IMR-90 (cell line): ENCODE results near the gene HLX. TPM values are rescaled to one million over a fixed set of nuclear protein-coding genes. Genes with fewer than 3 reads are reported as not detected.

ENCODE experiments used
- ATAC-seq: fragments of 200-7000 bp; cut with Tn5 transposase; 2 replicates; pipeline ENCODE4 v1.9.1; 2020; ENCODE audit warnings: low read depth, mild to moderate bottlenecking, moderate library complexity
- BruUV-seq: library from RNA; stranded (reverse); fragments of 400-500 nt; replicated peaks from 2 replicates; lab custom pipeline; 2021; lab: Mats Ljungman, UMichigan
- CTCF ChIA-PET: fragments of 300-600 bp; formaldehyde crosslinking; extraction: SDS; loops from one replicate; lab custom pipeline; 2021; ENCODE audit warnings: antibody characterized with exemption; lab: Yijun Ruan, JAX
- POLR2A ChIA-PET: fragments of 300-600 bp; sonication (Branson Sonifier 250); formaldehyde crosslinking; loops from one replicate; lab custom pipeline; 2022; ENCODE audit warnings: antibody characterized with exemption; ENCODE audit not compliant: unreplicated experiment; lab: Charles Lee
- DNase-seq: peaks from one replicate; pipeline ENCODE4 v3.0.0; 2013
- H2AFZ ChIP-seq: replicated peaks from 2 replicates; pipeline ENCODE3; 2013; ENCODE audit warnings: low read length, mild to moderate bottlenecking; ENCODE audit not compliant: poor library complexity
- H2AK5ac ChIP-seq: 2 replicates; pipeline ENCODE4 v1.6.1; 2013; ENCODE audit warnings: low read depth, low read length, inconsistent platforms
- H2AK9ac ChIP-seq: replicated peaks from 2 replicates; pipeline ENCODE3; 2013; ENCODE audit warnings: mild to moderate bottlenecking, low read depth, low read length, moderate library complexity; ENCODE audit not compliant: poor library complexity
- H2BK120ac ChIP-seq: 2 replicates; pipeline ENCODE4 v1.6.1; 2013; ENCODE audit warnings: low read depth, low read length, inconsistent platforms
- H2BK15ac ChIP-seq: 3 replicates; pipeline ENCODE4 v1.6.1; 2013; ENCODE audit warnings: low read depth, low read length, inconsistent platforms
- H2BK20ac ChIP-seq: 2 replicates; pipeline ENCODE4 v1.6.1; 2013; ENCODE audit warnings: low read depth, mild to moderate bottlenecking, inconsistent platforms, low read length, moderate library complexity
- H2BK5ac ChIP-seq: 2 replicates; pipeline ENCODE4 v1.6.1; 2013; ENCODE audit warnings: mild to moderate bottlenecking, low read depth, low read length, inconsistent platforms; ENCODE audit not compliant: poor library complexity, severe bottlenecking
- H3K14ac ChIP-seq: replicated peaks from 2 replicates; pipeline ENCODE4 v1.6.1; 2013; ENCODE audit warnings: low read depth, low read length, inconsistent platforms
- H3K18ac ChIP-seq: 2 replicates; pipeline ENCODE4 v1.6.1; 2013; ENCODE audit warnings: low read depth, low read length, control low read depth
- H3K23ac ChIP-seq: 2 replicates; pipeline ENCODE4 v1.6.1; 2013; ENCODE audit warnings: low read depth, low read length, inconsistent platforms
- H3K27ac ChIP-seq: 2 replicates; pipeline ENCODE4 v1.5.1; 2013; ENCODE audit warnings: mild to moderate bottlenecking, control low read depth, low read length; ENCODE audit not compliant: insufficient read depth
- H3K27me3 ChIP-seq: 2 replicates; pipeline ENCODE4 v1.6.1; 2013; ENCODE audit warnings: low read length; ENCODE audit not compliant: control insufficient read depth, insufficient read depth
- H3K36me3 ChIP-seq: 2 replicates; pipeline ENCODE4 v1.6.1; 2013; ENCODE audit warnings: low read length, mixed read lengths; ENCODE audit not compliant: control insufficient read depth, insufficient read depth
- H3K4ac ChIP-seq: 2 replicates; pipeline ENCODE4 v1.6.1; 2013; ENCODE audit warnings: low read depth, low read length, inconsistent platforms
- H3K4me1 ChIP-seq: 2 replicates; pipeline ENCODE4 v1.6.1; 2013; ENCODE audit warnings: low read length, mixed read lengths; ENCODE audit not compliant: control insufficient read depth, insufficient read depth
- H3K4me2 ChIP-seq: 2 replicates; pipeline ENCODE4 v1.6.1; 2013; ENCODE audit warnings: low read depth, mild to moderate bottlenecking, control low read depth, low read length, moderate library complexity
- H3K4me3 ChIP-seq: 2 replicates; pipeline ENCODE4 v1.5.1; 2013; ENCODE audit warnings: low read depth, mild to moderate bottlenecking, control low read depth, low read length, moderate library complexity; ENCODE audit not compliant: insufficient read depth
- H3K56ac ChIP-seq: 2 replicates; pipeline ENCODE4 v1.6.1; 2013; ENCODE audit warnings: low read length, inconsistent platforms; ENCODE audit not compliant: insufficient read depth; ENCODE audit errors: extremely low read depth
- H3K79me1 ChIP-seq, 2 experiments: 2 replicates each; pipeline ENCODE4 v1.6.1; 2013; ENCODE audit warnings: low read length in 2 of 2, inconsistent platforms in 1 of 2, low read depth in 1 of 2
- H3K9ac ChIP-seq: 2 replicates; pipeline ENCODE4 v1.6.1; 2013; ENCODE audit warnings: low read depth, low read length, control low read depth
- H3K9me1 ChIP-seq: 2 replicates; pipeline ENCODE4 v1.6.1; 2013; ENCODE audit warnings: low read length, inconsistent platforms; ENCODE audit not compliant: insufficient read depth
- H3K9me3 ChIP-seq: 2 replicates; pipeline ENCODE4 v1.6.1; 2013; ENCODE audit warnings: low read length; ENCODE audit not compliant: control insufficient read depth, insufficient read depth
- H4K20me1 ChIP-seq: 2 replicates; pipeline ENCODE4 v1.6.1; 2013; ENCODE audit warnings: low read length, inconsistent platforms; ENCODE audit not compliant: insufficient read depth
- H4K5ac ChIP-seq: 2 replicates; pipeline ENCODE4 v1.6.1; 2013; ENCODE audit warnings: mild to moderate bottlenecking, low read depth, low read length, control low read depth
- H4K8ac ChIP-seq, 2 experiments: 2 replicates each; pipeline ENCODE4 v1.6.1; 2013; ENCODE audit warnings: low read depth in 2 of 2, low read length in 2 of 2, control low read depth in 1 of 2, inconsistent platforms in 1 of 2
- H4K91ac ChIP-seq: 2 replicates; pipeline ENCODE4 v1.6.1; 2013; ENCODE audit warnings: low read depth, low read length, inconsistent platforms; ENCODE audit not compliant: insufficient read depth
- BHLHE40 ChIP-seq: fragments of 150-350 bp; IDR thresholded peaks from 2 replicates; pipeline ENCODE4 v1.6.1; 2016; ENCODE audit warnings: mild to moderate bottlenecking, low read depth, low read length
- CHD1 ChIP-seq: IDR thresholded peaks from 2 replicates; pipeline ENCODE4 v1.6.1; 2012; ENCODE audit warnings: low read depth, low read length, improper control_type of control experiment
- FOS ChIP-seq: fragments of 150-350 bp; IDR thresholded peaks from 2 replicates; pipeline ENCODE4 v1.6.1; 2016; ENCODE audit warnings: low read depth, low read length
- MXI1 ChIP-seq: IDR thresholded peaks from 2 replicates; pipeline ENCODE4 v1.6.1; 2012; ENCODE audit warnings: low read depth, mild to moderate bottlenecking, low read length, moderate library complexity, borderline replicate concordance
- NFE2L2 ChIP-seq: fragments of 150-350 bp; IDR thresholded peaks from 2 replicates; pipeline ENCODE4 v1.6.1; 2016; ENCODE audit warnings: low read depth, mild to moderate bottlenecking, low read length
- RCOR1 ChIP-seq: IDR thresholded peaks from 2 replicates; pipeline ENCODE4 v1.6.1; 2012; ENCODE audit warnings: mild to moderate bottlenecking, low read length, improper control_type of control experiment; ENCODE audit not compliant: insufficient replicate concordance
- SMC3 ChIP-seq: fragments of 150-350 bp; IDR thresholded peaks from 2 replicates; pipeline ENCODE4 v1.6.1; 2016; ENCODE audit warnings: low read depth, mild to moderate bottlenecking, antibody characterized with exemption, low read length, moderate library complexity
- WGBS, 2 experiments: methylation state at CpG; one replicate each; pipeline versions ENCODE4 v1.1.5 to v1.1.7; 2013; ENCODE audit warnings: missing lambda C conversion rate in 2 of 2; ENCODE audit not compliant: insufficient read length in 1 of 2; ENCODE audit errors: extremely low coverage in 2 of 2; 5-methylcytosine and 5-hydroxymethylcytosine counted together
- dilution Hi-C: fragments of 300-500 bp; cut with HindIII; formaldehyde crosslinking; loops from one replicate; pipeline ENCODE4 v1.14.3; 2018; ENCODE audit warnings: low sequenced_read_pairs; ENCODE audit not compliant: unreplicated experiment
- in situ Hi-C: fragments of 300-500 bp; cut with MboI; formaldehyde crosslinking; loops from 3 replicates; pipeline ENCODE4 v1.14.3; 2019; ENCODE audit warnings: low sequenced_read_pairs, inconsistent platforms, mixed read lengths
- intact Hi-C: fragments of 100-400 bp; cut with micrococcal nuclease; formaldehyde crosslinking; loops from 2 replicates; pipeline ENCODE4 v1.10.0; 2022
- polyA plus RNA-seq, 3 experiments: library from polyadenylated mRNA; depleted of rRNA; stranded (reverse); fragments of >200 nt; gene quantifications; 2 replicates each; pipeline ENCODE4 v1.2.3, GENCODE V29; 2012; ENCODE audit warnings: low replicate concordance in 1 of 3
- total RNA-seq: library from RNA; depleted of rRNA; stranded (reverse); fragments of >200 nt; gene quantifications from 2 replicates; pipeline ENCODE4 v1.2.3, GENCODE V29; 2012
- TF ChIP-seq, protein P1 (sequence below): fragments of 150-350 bp; IDR thresholded peaks from 2 replicates; pipeline ENCODE4 v1.6.1; 2016; ENCODE audit warnings: low read depth, mild to moderate bottlenecking, low read length, moderate library complexity, borderline replicate concordance

Gene HLX
- total and polyA plus RNA-seq, 2 of the 4 experiments (the other 2 are of a cell fraction) = 4.3 to 6.1 TPM

DNA sequence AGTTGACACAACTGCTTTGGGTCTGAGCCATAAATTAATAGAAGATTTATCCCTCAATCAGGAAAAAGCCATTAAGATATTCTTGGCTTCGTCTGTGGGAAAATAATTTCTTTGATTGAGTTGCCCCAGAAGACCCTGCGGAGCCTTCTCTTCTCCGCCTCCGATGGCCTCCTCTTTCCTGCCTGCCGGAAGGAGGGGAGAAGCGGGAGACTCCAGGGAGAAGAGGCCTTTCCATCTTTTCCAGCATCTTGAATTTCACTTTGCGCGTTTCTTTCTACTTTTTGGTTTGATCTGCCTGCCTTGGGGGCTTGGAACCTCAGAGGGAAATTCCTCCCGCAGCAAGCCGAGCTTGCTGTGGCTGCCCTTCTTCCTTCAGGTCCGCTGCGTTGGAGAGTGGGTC lies 16.8 kb downstream of the HLX start:
- Histone ChIP-seq H4K8ac (no peak overlapping the region), H3K9me3 (peaks cover 21% of the 10 kb centered on the region), H3K4me1 (no peaks in the 10 kb centered on the region), H4K91ac (no peak overlapping the region), H2BK20ac (no peak overlapping the region), H3K4me2 (no peak overlapping the region), H3K9me1 (no peaks in the 10 kb centered on the region), H3K36me3 (no peaks in the 10 kb centered on the region), H2AK5ac (no peak overlapping the region), H2BK120ac (no peak overlapping the region), H2AK9ac (no peak overlapping the region), H3K9ac (no peak overlapping the region), H2AFZ (no peak overlapping the region), H4K5ac (no peak overlapping the region), H3K14ac (no peak overlapping the region), H4K20me1 (no peaks in the 10 kb centered on the region), H3K27ac (no peak overlapping the region), H3K4ac (no peak overlapping the region), H2BK15ac (no peak overlapping the region), H3K56ac (no peak overlapping the region), H3K79me1 (no peaks in the 10 kb centered on the region), H3K23ac (no peak overlapping the region), H3K18ac (no peak overlapping the region), H2BK5ac (no peak overlapping the region), H3K4me3 (no peak overlapping the region), H3K27me3 (peaks cover 26% of the 10 kb centered on the region)
- intact Hi-C loops = no loop called here
- TF ChIP-seq NFE2L2 (no peak), BHLHE40 (no peak), RCOR1 (no peak), CHD1 (no peak), MXI1 (no peak), FOS (no peak), SMC3 (no peak)
- TF ChIP-seq, protein P1, sequence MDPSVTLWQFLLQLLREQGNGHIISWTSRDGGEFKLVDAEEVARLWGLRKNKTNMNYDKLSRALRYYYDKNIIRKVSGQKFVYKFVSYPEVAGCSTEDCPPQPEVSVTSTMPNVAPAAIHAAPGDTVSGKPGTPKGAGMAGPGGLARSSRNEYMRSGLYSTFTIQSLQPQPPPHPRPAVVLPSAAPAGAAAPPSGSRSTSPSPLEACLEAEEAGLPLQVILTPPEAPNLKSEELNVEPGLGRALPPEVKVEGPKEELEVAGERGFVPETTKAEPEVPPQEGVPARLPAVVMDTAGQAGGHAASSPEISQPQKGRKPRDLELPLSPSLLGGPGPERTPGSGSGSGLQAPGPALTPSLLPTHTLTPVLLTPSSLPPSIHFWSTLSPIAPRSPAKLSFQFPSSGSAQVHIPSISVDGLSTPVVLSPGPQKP = no peak
- no peak for DNase-seq
- in situ Hi-C loops = no loop called here
- no peak for ATAC-seq
- 90% methylated on average over 3 of the region's 12 CpGs; no CpG with 5 or more reads in 1 of the 2 experiments for WGBS, 2 experiments
- ChIA-PET POLR2A (no interaction called here), CTCF (no interaction called here)
- dilution Hi-C loops = no loop called here
- BruUV-seq = no TSS peak
